ENCODE results near the gene RAB37.

The RAB37 gene

DNA sequence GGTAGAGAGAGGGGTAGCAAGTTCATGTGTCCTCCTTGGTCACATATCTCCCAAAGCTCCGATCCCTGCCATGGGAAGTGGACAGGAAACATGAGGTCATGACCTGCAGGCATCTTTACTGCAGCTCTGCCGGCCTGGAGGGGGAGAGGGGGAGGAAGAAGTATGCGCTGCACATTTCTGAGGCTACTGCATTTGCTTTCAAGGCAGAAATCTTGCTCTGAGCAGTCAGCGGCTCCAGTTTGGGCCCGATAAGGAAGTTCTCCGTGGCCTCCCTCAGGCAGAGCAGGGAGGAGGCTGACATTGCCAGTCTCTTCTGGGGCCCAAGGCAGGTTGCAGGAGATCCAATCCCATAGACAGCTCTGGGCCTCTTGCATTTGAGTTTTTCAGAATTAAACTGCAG is 9.9 kb downstream of the RAB37 start:
- no peak for ATAC-seq
- TF ChIP-seq TCF4 (CRISPR knock-in tag; IDR thresholded peaks at IDR 0.05; ENCODE audit: borderline replicate concordance): no peak
- no peak for TF ChIP-seq ZFP3 (CRISPR knock-in tag; IDR thresholded peaks at IDR 0.05)
- TF ChIP-seq RARB (CRISPR knock-in tag; IDR thresholded peaks at IDR 0.05): no peak
- TF ChIP-seq ZNF70 (CRISPR knock-in tag; IDR thresholded peaks at IDR 0.05): no peak
- no peak for TF ChIP-seq ZFP30 (CRISPR knock-in tag; IDR thresholded peaks at IDR 0.05)
- TF ChIP-seq OSR1 (CRISPR knock-in tag; IDR thresholded peaks at IDR 0.05): no peak
- TF ChIP-seq PPARA (CRISPR knock-in tag; IDR thresholded peaks at IDR 0.05; ENCODE audit: borderline replicate concordance): no peak
- no peak for TF ChIP-seq BACH2 (CRISPR knock-in tag; IDR thresholded peaks at IDR 0.05; ENCODE audit: borderline replicate concordance)

DNA sequence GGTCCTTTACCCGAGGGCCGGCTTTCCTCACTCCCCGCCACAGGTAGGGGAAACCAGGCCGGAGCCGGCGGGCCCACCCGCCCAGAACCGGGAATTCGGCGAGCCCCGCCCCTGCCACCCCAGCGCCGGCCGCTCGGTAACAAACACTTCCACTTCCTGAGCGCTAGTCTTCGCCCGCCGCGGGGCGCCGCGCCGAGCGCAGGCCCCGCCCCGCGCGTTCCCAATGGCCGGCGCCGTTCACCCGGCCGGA is 11.1 kb downstream of the RAB37 start:
- TF ChIP-seq ZFP3 (CRISPR knock-in tag; IDR thresholded peaks at IDR 0.05) (peak; percentile 97), GLIS3 (CRISPR knock-in tag; IDR thresholded peaks at IDR 0.05) (no peak)
- ATAC-seq: no peak

DNA sequence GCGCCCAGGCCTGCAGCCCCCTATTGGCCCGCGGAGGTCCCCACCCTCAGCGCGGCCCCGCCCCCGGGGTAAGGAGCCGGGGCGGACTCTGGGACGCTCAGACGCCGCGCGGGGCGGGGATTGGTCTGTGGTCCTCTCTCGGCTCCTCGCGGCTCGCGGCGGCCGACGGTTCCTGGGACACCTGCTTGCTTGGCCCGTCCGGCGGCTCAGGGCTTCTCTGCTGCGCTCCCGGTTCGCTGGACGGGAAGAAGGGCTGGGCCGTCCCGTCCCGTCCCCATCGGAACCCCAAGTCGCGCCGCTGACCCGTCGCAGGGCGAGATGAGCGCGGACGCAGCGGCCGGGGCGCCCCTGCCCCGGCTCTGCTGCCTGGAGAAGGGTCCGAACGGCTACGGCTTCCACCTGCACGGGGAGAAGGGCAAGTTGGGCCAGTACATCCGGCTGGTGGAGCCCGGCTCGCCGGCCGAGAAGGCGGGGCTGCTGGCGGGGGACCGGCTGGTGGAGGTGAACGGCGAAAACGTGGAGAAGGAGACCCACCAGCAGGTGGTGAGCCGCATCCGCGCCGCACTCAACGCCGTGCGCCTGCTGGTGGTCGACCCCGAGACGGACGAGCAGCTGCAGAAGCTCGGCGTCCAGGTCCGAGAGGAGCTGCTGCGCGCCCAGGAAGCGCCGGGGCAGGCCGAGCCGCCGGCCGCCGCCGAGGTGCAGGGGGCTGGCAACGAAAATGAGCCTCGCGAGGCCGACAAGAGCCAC is 11.6 kb downstream of the RAB37 start, which contains the start of gene NHERF1:
TSS of gene NHERF1 (plus strand) at position 100 of the 750 bp plus-strand sequence. CDS start at position 319, 219 bp downstream.
- ATAC-seq: peak; percentile 97

DNA sequence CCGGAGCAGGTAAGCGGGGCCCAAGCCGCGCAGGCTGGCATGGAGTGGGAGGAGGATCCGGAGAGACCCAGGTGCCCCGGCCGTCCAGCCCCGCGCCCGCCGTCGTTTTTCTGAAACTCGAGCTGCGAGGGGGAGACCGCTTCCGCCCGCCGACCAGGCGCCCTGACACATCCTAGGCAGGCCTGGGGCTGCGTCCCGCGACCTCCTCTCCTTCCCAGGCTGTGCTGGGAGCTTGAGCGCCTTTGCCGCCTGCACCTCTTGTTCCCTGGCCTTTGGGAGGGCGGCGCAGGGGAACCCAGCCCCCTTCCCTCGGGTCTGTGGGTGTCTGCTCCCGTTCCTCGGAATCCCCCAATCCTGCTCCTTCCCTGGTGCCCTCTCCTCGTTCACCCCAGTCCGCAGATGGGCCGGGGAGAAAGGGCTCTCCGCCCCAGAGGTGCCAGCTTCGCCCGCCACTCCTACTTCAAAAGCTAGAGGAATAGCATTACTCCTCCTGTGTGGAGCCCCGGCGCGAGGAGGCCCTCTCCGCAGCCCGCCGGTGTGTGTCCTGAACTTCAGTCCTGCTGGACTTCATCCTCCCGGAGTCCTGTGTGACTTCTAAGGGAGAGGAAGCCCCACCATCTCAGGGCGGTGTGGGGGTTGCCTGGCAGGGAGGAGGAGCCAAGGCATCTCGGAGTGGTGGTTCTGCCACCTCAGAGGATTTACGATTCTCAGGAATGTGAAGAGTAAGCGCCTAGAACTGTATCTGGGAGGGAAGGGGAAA is 12.4 kb downstream of the RAB37 start:
- ATAC-seq: peak; percentile 11
- TF ChIP-seq ISL1 (CRISPR knock-in tag; IDR thresholded peaks at IDR 0.05) (no peak), GLIS3 (CRISPR knock-in tag; IDR thresholded peaks at IDR 0.05) (no peak), OSR1 (CRISPR knock-in tag; IDR thresholded peaks at IDR 0.05) (no peak), ZNF565 (CRISPR knock-in tag; conservative IDR thresholded peaks at IDR 0.05; ENCODE audit: low read depth) (no peak)
- TF ChIP-seq, protein P1, sequence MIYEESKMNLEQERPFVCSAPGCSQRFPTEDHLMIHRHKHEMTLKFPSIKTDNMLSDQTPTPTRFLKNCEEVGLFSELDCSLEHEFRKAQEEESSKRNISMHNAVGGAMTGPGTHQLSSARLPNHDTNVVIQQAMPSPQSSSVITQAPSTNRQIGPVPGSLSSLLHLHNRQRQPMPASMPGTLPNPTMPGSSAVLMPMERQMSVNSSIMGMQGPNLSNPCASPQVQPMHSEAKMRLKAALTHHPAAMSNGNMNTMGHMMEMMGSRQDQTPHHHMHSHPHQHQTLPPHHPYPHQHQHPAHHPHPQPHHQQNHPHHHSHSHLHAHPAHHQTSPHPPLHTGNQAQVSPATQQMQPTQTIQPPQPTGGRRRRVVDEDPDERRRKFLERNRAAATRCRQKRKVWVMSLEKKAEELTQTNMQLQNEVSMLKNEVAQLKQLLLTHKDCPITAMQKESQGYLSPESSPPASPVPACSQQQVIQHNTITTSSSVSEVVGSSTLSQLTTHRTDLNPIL (CRISPR knock-in tag; IDR thresholded peaks at IDR 0.05; ENCODE audit: low read depth): no peak
- TF ChIP-seq, protein P2, sequence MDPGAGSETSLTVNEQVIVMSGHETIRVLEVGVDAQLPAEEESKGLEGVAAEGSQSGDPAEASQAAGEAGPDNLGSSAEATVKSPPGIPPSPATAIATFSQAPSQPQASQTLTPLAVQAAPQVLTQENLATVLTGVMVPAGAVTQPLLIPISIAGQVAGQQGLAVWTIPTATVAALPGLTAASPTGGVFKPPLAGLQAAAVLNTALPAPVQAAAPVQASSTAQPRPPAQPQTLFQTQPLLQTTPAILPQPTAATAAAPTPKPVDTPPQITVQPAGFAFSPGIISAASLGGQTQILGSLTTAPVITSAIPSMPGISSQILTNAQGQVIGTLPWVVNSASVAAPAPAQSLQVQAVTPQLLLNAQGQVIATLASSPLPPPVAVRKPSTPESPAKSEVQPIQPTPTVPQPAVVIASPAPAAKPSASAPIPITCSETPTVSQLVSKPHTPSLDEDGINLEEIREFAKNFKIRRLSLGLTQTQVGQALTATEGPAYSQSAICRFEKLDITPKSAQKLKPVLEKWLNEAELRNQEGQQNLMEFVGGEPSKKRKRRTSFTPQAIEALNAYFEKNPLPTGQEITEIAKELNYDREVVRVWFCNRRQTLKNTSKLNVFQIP (CRISPR knock-in tag; IDR thresholded peaks at IDR 0.05; ENCODE audit: borderline replicate concordance, low read depth): no peak

More for the DNA sequence above, 11.6 kb downstream of the RAB37 start, which contains the start of gene NHERF1:
- TF ChIP-seq ZFP3 (CRISPR knock-in tag; IDR thresholded peaks at IDR 0.05) (no peak), OSR1 (CRISPR knock-in tag; IDR thresholded peaks at IDR 0.05) (no peak), ZNF8 (CRISPR knock-in tag; IDR thresholded peaks at IDR 0.05) (no peak), TOX (CRISPR knock-in tag; IDR thresholded peaks at IDR 0.05; ENCODE audit: borderline replicate concordance) (no peak), ARNTL (CRISPR knock-in tag; IDR thresholded peaks at IDR 0.05; ENCODE audit: borderline replicate concordance, low read depth) (no peak), SNAI2 (CRISPR knock-in tag; IDR thresholded peaks at IDR 0.05) (no peak)
- TF ChIP-seq, protein P3, sequence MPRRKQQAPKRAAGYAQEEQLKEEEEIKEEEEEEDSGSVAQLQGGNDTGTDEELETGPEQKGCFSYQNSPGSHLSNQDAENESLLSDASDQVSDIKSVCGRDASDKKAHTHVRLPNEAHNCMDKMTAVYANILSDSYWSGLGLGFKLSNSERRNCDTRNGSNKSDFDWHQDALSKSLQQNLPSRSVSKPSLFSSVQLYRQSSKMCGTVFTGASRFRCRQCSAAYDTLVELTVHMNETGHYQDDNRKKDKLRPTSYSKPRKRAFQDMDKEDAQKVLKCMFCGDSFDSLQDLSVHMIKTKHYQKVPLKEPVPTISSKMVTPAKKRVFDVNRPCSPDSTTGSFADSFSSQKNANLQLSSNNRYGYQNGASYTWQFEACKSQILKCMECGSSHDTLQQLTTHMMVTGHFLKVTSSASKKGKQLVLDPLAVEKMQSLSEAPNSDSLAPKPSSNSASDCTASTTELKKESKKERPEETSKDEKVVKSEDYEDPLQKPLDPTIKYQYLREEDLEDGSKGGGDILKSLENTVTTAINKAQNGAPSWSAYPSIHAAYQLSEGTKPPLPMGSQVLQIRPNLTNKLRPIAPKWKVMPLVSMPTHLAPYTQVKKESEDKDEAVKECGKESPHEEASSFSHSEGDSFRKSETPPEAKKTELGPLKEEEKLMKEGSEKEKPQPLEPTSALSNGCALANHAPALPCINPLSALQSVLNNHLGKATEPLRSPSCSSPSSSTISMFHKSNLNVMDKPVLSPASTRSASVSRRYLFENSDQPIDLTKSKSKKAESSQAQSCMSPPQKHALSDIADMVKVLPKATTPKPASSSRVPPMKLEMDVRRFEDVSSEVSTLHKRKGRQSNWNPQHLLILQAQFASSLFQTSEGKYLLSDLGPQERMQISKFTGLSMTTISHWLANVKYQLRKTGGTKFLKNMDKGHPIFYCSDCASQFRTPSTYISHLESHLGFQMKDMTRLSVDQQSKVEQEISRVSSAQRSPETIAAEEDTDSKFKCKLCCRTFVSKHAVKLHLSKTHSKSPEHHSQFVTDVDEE (CRISPR knock-in tag; IDR thresholded peaks at IDR 0.05): no peak

DNA sequence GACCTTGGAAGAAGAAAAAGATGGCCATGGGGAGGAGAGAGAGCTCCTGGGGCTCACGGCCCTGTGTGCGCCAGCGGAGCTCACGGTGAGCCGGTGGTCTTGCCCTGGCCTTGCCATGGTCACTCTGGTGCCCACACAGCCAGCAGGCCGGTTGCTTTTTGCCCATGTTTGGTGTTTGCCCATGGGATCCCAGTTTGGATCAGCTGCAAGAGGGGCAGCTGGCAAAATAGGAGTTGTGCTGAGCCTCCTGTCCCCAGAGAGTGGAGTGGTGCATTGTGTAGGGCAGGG is 12.9 kb downstream of the RAB37 start:
- TF ChIP-seq, protein P2 (CRISPR knock-in tag; IDR thresholded peaks at IDR 0.05; ENCODE audit: borderline replicate concordance, low read depth): no peak
- no peak for TF ChIP-seq CSDC2 (CRISPR knock-in tag; IDR thresholded peaks at IDR 0.05)
- TF ChIP-seq ESRRG (CRISPR knock-in tag; IDR thresholded peaks at IDR 0.05): no peak
- TF ChIP-seq ZNF70 (CRISPR knock-in tag; IDR thresholded peaks at IDR 0.05): no peak
- TF ChIP-seq ISL1 (CRISPR knock-in tag; IDR thresholded peaks at IDR 0.05): no peak
- TF ChIP-seq, protein P3 (CRISPR knock-in tag; IDR thresholded peaks at IDR 0.05): no peak
- TF ChIP-seq GLIS3 (CRISPR knock-in tag; IDR thresholded peaks at IDR 0.05): no peak
- TF ChIP-seq ZFP30 (CRISPR knock-in tag; IDR thresholded peaks at IDR 0.05): no peak
- TF ChIP-seq ZFP3 (CRISPR knock-in tag; IDR thresholded peaks at IDR 0.05): no peak
- TF ChIP-seq TOX (CRISPR knock-in tag; IDR thresholded peaks at IDR 0.05; ENCODE audit: borderline replicate concordance): no peak
- no peak for TF ChIP-seq ARNTL (CRISPR knock-in tag; IDR thresholded peaks at IDR 0.05; ENCODE audit: borderline replicate concordance, low read depth)
- no peak for TF ChIP-seq ZNF565 (CRISPR knock-in tag; conservative IDR thresholded peaks at IDR 0.05; ENCODE audit: low read depth)
- no peak for TF ChIP-seq ZNF8 (CRISPR knock-in tag; IDR thresholded peaks at IDR 0.05)
- TF ChIP-seq TCF4 (CRISPR knock-in tag; IDR thresholded peaks at IDR 0.05; ENCODE audit: borderline replicate concordance): no peak
- TF ChIP-seq OSR1 (CRISPR knock-in tag; IDR thresholded peaks at IDR 0.05): no peak
- no peak for TF ChIP-seq BACH2 (CRISPR knock-in tag; IDR thresholded peaks at IDR 0.05; ENCODE audit: borderline replicate concordance)
- no peak for ATAC-seq
